Measurements from ENCODE around the gene HNRNPCL1.

DNA sequence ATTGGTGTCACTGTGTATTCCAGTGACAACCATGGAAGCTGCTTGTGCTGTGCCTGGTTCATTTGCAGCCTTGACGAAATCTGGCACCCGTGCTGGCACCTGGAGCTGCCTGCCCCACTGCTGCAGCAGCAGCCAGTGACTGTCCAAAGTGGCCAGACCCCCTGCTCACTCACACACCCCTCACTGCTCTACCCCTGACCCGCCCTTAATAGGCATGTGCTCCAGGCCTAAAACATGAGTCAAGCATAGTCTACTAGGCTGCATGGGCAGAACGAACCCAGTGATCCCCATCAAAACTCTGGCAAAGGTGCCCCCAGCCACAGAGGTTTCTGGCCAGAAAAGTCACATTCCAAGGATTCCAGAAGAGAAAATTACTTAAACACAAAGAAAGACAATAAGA, 49.6 kb downstream of the HNRNPCL1 start:
- TF ChIP-seq, protein P1, sequence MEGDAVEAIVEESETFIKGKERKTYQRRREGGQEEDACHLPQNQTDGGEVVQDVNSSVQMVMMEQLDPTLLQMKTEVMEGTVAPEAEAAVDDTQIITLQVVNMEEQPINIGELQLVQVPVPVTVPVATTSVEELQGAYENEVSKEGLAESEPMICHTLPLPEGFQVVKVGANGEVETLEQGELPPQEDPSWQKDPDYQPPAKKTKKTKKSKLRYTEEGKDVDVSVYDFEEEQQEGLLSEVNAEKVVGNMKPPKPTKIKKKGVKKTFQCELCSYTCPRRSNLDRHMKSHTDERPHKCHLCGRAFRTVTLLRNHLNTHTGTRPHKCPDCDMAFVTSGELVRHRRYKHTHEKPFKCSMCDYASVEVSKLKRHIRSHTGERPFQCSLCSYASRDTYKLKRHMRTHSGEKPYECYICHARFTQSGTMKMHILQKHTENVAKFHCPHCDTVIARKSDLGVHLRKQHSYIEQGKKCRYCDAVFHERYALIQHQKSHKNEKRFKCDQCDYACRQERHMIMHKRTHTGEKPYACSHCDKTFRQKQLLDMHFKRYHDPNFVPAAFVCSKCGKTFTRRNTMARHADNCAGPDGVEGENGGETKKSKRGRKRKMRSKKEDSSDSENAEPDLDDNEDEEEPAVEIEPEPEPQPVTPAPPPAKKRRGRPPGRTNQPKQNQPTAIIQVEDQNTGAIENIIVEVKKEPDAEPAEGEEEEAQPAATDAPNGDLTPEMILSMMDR (IDR thresholded peaks at IDR 0.05): no peak
- TF ChIP-seq EP300 (IDR thresholded peaks at IDR 0.05; ENCODE audit: borderline replicate concordance in 1 of 2, low read depth in 1 of 2, low read length in 1 of 2) (no peak), POLR2AphosphoS5 (IDR thresholded peaks at IDR 0.05; ENCODE audit: low read depth, low read length) (no peak), EZH2phosphoT487 (IDR thresholded peaks at IDR 0.05; ENCODE audit: borderline replicate concordance, low read depth) (no peak)
